GM21515 (cell line): Measurements from ENCODE around the gene ABHD5.
"Not testable (repeated sequence)": the region's sequence is repeated elsewhere in the genome, so short reads cannot be mapped to it uniquely, and the experiment has no call there.

Source experiments
- ATAC-seq: cut with Tn5 transposase; IDR thresholded peaks from one replicate; pipeline ENCODE4 v1.9.1; 2021; ENCODE audit not compliant: unreplicated experiment

Gene ABHD5

DNA sequence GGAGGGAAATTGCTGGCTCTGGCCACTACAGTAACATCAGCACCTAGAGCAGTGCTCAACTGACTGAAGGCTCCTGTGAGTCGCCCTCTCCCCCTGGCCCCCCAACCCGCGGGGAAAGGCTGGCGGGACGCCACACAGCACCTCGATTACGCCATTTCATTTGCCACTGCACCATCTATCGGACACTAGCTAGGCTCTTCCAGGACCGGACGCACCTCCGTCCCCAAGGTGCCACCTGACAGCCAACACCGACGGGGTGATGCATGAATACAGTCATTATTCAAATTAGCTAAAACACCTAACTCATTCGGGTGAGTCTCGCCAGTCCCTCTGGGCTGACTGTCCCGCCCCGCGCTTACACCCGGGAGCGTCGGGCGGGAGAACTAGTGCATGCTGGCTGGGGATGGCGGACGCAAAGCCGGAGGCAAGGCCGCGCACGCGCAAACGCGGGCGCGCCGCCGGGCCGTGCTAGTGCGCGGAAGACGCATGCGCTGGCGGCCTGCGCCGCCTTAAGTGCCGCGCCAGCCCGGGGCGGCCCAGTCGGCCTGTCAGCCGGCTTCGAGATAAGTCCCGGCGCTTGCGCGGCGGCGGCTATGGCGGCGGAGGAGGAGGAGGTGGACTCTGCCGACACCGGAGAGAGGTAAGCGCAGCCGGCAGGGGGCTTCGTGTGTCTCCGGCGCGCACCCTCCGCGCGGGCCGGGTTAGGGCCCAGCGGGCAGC is at the start of gene ABHD5:
ABHD5 (plus strand) TSS at position 539 of the 720 bp plus-strand sequence; CDS start at position 594, 55 bp downstream.
- peak; percentile 82 for ATAC-seq

DNA sequence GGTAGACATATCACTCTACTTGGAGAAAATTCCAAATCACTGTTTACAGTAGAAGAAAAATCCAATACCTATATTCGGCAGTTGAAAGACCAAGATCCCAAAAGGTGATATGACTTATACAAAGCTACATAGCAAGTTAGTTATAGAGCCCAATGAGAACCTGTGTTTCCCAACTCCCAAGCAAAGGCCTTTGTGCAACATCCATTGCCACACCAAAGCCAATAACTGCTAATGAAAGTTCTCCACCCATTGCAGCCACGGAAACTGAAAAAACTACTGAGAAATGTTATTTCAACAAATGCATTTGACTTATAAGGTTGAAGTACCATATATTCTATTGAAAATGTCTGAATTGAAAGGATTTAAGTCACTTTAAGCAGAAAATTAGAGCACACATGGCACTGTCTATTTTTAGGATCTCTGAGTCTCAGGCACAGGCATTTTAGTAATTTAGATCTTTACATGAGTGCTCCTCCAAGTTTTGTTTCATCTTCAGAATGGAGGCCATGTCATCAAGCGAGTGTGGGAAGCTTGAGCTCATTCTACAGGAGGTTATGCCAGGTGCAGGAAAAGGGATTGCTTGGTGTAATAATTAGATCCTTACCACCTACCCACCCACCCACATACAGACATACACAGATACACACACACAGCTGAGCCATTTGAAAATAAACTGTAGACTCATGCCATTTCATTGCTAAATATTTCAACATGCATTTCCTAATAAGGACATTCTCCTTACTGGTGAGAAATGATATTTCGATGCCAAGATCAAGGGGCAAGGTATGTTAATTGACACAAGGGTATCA is 49.2 kb upstream of the ABHD5 start:
- no peak for ATAC-seq

DNA sequence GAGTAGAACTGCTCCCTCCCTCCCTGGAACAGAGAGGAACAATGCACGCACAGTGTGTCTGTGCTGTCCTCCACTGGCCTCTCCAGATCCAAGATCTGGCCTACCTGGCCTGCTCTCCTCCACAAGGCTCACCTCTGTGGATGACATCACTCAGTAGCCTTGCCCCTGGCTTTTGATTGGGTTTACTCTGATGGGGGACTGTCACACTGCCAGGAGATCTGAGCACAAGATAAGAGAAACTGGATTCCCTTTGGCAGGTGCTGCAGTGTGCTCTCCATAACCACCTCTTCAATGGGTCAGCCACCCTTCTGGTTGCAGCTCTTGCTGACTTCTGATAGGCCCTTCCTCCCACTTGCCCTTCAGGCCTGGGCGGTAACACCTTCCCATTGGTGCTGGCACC is 46.3 kb upstream of the ABHD5 start:
- ATAC-seq = no peak

DNA sequence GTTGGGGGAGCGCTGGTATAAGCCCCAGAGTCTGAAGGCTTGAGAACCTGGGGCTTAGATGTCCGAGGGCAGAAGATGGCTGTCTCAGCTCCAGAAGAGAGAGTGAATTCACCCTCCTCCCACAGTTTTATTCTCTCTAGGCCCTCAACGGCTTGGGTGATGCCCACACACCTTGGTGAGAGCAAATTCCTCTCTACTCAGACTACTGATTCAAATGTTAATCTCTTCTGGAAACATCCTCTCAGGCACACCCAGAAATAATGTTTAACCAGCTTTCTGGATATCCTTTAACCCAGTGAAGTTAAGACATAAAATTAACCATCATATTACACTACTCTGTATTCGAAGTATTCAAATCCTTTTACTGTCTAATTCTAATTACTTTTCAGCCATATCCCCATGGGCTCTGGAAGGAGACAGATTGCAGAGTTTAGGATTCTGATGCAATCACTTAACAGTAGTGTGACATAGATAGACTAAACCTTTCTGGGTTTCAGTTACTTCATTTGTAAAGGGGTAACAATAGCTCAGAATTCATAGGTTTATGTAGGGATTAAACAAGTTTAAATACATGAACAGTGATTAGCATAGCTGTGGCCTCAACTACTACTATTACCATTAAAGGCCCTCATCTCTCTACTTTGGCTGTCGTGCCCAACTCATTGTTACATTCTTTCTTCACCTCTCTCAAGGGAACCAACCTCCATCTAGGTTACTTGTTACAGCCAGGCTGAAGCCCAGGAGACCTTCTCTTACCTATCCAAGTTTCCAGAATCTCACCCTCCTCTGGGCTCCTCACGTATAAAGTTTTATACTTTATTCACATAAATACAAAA is 43.2 kb upstream of the ABHD5 start:
- no peak for ATAC-seq

DNA sequence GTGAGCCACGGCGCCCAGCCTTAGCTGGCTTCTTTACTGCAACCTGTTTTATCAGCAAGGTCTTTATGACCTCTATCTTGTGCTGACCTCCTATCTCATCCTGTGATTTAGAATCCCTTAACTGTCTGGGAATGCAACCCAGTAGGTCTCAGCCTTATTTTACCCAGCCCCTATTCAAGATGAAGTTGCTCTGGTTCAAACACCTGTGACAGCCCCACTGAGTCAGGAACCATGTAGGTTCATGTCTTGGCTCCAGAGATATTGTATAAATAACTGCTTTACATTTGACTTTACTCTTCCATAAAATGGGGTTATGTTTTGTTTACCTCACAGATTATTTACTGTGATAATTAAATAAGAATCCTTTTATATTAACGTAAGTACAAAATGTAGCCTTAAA is 41.8 kb upstream of the ABHD5 start:
- ATAC-seq = no peak

DNA sequence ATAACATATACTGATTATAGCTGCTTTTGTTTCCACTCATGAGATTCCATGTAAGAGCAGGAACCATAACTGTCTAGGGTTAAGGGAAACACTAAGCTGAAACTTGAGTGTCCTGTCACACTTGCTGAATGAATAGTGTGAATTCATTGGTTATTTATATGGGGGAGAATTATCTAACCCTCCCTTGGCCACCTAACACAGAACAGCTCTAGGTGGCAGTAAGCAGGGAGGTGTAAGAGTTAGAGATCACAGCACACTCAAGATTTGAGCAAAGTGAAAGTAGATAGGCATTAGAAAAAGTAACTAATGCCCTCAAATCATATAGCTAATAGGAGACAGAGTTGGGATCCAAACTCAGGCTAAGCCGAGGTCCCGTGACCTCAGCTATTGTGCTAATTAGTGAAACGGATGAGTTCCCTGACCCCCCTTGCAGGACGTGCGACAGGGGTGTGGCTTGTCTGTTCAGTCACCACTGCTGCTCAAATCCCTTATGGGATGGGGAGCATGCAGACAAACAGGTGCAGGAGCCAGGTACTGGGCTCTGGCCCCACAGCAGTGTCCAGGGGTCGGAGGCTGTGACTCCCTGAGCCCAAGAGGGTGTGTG is 41.3 kb upstream of the ABHD5 start:
- no peak for ATAC-seq

DNA sequence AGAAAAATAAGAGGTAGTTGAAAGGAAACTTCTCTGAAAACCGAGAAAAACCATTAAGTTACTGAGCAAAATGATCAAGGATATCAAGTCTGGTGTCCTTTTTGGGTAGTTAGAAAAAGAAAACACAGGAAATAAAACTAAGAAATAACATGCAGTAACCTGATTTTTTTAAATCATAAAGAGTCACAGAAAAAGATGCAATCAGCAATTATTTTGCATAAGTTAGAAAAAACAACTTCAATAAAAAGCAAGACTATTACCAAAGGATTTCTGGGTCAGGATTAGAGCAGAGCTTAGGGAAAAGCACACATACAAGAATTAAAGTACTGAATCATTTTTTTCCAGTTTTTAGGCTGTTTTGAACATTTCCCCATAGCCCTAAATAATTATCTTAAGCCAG is 40.4 kb upstream of the ABHD5 start:
- ATAC-seq = no peak

DNA sequence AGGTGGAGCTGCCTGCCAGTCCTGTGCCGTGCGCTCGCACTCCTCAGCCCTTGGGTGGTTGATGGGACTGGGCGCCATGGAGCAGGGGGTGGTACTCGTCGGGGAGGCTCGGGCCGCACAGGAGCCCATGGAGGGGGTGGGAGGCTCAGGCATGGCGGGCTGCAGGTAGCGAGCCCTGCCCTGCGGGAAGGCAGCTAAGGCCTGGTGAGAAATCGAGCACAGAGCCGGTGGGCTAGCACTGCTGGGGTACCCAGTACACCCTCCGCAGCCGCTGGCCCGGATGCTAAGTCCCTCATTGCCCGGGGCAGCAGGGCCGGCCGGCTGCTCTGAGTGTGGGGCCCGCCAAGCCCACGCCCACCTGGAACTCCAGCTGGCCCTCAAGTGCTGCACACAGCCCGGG is 34.3 kb upstream of the ABHD5 start:
- not testable (repeated sequence) for ATAC-seq

DNA sequence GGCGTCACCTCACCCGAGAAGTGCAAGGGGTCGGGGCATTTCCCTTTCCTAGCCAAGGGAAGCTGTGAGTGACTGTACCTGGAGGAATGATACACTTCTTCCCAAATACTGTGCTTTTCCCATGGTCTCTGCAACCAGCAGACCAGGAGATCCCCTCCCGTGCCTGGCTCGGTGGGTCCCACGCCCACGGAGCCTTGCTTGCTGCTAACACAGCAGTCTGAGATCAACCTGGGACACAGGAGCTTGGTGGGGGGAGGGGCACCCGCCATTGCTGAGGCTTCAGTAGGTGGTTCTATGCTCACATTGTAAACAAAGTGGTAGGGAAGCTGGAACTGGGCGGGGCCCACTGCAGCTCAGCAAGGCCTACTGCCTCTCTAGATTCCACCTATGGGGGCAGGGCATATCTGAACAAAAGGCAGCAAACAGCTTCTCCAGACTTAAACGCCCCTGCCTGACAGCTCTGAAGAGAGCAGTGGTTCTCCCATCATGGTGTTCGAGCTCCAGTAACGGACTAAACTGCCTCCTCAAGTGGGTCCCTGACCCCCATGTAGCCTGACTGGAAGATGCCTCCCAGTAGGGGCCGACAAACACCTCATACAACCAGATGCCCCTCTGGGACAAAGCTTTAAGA is 31.4 kb upstream of the ABHD5 start:
- ATAC-seq = no peak

DNA sequence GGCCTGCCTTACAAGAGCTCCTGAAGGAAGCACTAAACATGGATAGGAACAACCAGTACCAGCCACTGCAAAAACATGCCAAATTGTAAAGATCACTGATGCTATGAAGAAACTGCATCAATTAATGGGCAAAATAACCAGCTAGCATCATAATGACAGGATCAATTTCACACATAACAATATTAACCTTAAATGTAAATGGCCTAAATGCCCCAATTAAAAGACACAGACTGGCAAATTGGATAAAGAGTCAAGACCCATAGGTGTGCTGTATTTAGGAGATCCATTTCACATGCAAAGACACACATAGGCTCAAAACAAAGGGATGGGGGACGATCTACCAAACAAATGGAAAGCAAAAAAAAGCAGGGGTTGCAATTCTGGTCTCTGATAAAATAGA is 29.4 kb upstream of the ABHD5 start:
- not testable (repeated sequence) for ATAC-seq

DNA sequence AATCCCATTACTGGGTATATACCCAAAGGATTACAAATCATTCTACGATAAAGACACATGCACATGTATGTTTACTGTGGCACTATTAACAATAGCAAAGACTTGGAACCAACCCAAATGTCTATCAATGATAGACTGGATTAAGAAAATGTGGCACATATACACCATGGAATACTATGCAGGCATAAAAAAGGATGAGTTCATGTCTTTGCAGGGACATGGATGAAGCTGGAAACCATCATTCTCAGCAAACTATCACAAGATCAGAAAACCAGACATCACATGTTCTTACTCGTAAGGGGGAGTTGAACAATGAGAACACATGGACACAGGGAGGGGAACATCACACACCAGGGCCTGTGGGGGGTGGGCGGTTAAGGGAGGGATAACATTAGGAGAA is 25.7 kb upstream of the ABHD5 start:
- not testable (repeated sequence) for ATAC-seq

DNA sequence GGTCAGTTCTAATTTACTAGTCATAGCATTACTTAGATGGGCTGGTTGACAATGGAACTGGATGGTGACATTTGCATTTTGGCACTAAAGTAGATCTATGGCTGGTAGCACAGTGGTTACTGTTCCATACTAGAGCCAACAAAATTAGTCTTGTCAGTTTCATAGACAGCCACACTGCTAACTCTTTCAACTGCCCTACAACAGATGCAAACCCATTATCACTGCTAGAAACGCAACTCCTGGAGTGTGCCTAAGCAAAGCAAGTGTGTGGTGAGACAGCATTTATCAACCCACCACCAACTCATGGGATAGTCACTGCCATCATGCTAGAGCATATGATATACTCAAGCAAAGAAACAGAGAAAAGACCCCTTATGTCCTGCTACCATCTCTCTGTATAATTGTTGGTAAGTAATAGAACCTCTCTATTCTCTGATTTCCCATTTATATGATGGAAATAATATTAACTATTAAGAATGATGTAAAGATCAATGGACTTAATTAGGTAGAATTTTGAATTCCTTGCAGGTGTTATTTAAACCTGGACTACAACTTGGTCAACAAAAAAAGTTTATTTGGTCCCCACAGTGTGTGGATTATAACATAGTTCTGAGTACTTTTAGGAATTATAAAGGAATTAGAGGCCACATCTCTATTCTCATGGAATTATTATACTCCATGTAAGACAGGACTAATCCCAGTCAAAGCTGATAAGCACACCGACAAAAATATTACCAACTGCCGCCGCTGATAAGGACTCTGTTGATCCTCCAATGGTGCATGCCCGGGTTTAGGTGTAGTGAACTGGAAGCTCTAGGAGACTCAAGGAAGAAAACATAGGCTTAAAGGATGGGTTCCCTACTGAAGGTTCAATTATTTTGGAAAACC is 19.9 kb upstream of the ABHD5 start:
- ATAC-seq = no peak

DNA sequence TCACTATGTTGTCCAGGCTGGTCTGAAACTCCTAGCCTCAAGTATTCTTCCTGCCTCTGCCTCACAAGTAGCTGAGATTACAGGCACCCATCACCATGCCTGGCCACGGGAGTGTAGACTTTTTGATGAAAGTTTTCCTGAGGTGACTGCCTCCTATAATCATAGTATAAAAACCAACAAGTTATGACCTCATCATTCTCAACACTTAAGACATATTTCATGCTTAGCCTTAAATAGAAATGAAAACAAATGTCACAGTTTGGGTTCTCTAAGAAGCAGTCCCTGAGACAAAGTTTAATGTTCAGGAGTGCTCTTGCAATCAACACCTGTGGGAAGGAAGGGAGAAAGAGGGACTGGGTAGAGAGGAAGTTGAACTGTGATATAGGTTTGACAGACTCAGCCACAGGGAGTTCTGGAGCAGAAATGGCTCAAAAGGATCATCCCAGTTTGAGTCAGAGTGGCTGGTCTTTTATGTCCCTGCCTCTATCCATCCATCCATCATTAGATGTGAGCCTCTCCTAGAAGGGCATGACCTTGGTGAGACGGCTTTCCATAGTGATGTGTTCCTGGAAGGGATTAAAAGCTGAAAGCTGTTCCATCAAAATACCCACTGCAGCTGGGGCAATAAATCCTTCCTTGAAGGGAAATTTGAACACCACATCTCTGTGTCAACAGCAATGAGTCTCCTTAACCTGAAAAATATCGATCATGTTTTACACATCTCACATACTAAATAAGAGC is 16.2 kb upstream of the ABHD5 start:
- ATAC-seq = no peak

DNA sequence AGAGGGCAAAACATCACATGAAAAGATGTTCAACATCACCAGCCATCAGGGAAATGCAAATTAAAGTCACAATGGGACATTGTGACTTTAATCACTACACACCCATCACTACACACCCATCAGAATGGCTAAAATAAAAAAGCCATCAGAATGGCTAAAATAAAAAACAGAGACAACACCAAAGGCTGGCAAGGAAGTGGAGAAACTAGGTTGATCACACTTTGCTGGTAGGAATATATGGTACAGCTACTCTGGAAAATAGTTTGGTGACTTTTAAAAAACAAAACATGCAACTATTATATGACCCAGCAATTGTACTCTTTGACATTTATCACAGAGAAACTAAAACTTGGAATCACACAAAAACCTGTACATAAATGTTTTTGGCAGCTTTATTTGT is 15.1 kb upstream of the ABHD5 start:
- no peak for ATAC-seq

DNA sequence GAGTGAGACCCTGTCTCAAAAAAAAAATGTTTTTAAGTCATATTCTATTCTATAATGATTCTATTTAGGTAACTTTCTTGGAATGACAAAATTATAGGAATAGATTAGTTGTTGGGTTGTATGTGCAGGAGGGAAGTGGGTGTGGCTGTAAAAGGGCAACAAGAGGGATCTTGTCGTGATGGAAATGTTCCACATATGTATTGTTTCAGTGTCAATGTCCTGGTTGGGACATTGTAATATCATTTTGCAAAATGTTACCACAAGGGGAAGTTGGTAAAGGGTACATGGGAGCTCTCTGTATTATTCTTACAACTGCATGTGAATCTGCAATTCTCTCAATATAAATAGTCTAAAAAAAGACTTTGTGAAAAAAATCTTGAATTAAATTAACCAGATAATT is 14.3 kb upstream of the ABHD5 start:
- no peak for ATAC-seq

DNA sequence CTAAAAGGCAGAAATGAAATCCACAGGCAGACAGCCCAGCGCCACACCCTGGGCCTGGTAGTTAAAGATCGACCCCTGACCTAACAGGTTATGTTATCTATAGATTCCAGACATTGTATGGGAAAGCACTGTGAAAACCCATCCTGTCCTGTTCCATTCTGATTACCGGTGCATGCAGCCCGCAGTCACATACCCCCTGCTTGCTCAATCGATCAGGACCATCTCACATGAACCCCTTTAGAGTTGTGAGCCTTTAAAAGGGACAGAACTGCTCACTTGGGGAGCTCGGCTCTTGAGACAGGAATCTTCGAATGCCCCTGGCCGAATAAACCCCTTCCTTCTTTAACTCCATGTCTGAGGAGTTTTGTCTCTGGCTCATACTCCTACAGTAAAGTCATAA is 12.4 kb upstream of the ABHD5 start:
- not testable (repeated sequence) for ATAC-seq

DNA sequence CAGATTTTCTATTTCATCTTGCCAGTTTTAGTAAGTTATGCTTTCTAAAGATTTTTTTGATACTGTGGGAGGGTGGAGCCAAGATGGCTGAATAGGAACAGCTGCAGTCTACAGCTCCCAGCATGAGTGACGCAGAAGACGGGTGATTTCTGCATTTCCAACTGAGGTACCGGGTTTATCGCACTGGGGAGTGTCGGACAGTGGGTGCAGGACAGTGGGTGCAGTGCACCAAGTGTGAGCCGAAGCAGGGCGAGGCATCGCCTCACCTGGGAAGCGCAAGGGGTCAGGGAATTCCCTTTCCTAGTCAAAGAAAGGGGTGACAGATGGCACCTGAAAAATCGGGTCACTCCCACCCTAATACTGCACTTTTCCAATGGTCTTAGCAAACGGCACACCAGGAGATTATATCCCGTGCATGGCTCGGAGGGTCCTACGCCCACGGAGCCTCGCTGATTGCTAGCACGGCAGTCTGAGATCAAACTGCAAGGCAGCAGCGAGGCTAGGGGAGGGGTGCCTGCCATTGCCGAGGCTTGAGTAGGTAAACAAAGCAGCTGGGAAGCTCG is 11.8 kb upstream of the ABHD5 start:
- ATAC-seq = not testable (repeated sequence)

DNA sequence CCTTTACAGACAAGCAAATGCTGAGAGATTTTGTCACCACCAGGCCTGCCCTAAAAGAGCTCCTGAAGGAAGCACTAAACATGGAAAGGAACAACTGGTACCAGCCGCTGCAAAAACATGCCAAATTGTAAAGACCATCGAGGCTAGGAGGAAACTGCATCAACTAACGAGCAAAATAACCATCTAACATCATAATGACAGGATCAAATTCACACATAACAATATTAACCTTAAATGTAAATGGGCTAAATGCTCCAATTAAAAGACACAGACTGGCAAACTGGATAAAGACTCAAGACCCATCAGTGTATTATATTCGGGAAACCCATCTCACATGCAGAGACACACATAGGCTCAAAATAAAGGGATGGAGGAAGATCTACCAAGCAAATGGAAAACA is 9.9 kb upstream of the ABHD5 start:
- ATAC-seq = not testable (repeated sequence)

DNA sequence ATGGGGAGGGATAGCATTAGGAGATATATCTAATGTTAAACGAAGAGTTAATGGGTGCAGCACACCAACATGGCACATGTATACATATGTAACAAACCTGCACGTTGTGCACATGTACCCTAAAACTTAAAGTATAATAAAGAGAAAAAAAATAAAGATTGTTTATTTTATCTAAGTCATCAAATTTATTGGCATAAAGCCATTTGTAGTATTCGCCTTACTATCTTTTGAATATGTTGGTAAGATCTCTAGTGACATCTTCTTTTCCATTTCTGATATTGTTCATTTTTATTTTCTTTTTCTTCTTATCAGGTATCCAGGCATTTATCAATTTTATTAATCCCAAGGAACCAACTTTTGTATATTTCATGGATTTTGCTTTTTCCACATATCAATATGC is 5.8 kb upstream of the ABHD5 start:
- ATAC-seq = no peak
